ENCODE data around the gene SHANK1. TPM values are rescaled to one million over a fixed set of nuclear protein-coding genes. Genes with fewer than 3 reads are reported as not detected.

Gene SHANK1
- polyA plus RNA-seq, 1 donor, result 44.4 TPM

DNA sequence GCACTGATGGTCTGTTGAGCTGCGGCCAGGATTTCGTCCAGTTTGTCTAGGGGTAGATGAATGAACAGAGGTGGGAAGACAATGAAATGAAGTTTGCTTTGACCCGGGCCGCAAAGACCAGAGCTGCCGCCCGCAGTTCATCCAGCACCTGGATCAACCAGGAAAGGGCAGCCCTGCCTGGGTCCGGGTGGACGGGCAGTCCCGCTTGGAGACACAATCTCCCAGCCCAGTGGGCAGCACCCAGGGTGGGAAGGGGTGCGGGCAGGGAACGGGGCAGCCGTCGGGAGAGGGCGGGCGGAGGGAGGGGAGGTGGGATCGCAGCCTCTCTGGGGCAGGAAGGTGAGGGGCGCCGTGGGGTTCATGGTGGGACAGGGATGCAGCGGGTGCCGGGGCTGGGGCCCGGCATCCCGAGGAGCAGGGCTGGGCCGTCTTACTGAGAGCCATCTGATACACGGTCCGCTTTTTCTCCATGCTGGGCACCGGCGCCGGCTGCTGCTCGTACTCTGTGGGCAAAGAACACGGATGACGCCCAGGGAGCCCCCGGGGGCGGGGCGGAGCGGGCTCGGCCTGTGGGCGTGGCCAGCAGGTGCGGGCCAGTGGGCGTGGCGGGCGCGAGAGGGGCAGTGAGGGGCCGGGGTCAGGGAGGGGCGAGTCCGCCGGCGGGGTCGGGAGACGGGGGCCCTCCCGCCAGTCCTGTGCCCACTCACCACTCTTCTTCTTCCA is 33.1 kb downstream of the SHANK1 start:
- DNase-seq (ENCODE audit: low read depth), result no peak

- DNase-seq (ENCODE audit: low read depth), result peak; percentile 25
Measured at GRCh38 chr19:50679177-50680125, 40.2 kb downstream of the SHANK1 start.

- DNase-seq (ENCODE audit: low read depth), result no peak
Measured at GRCh38 chr19:50678323-50678722, 41.3 kb downstream of the SHANK1 start.

GRCh38 chr19:50677636-50678035 is 42.0 kb downstream of the SHANK1 start:
- no peak for DNase-seq (ENCODE audit: low read depth)

- DNase-seq (ENCODE audit: low read depth), result no peak
Measured at GRCh38 chr19:50676625-50677197, 42.9 kb downstream of the SHANK1 start.

GRCh38 chr19:50673118-50673517 is 46.5 kb downstream of the SHANK1 start:
- DNase-seq (ENCODE audit: low read depth), result no peak

- DNase-seq (ENCODE audit: low read depth), result no peak
Measured at GRCh38 chr19:50670102-50670380, 49.6 kb downstream of the SHANK1 start.

GRCh38 chr19:50669302-50670101 is 50.1 kb downstream of the SHANK1 start:
- DNase-seq (ENCODE audit: low read depth), result no peak

GRCh38 chr19:50668879-50669278 is 50.7 kb downstream of the SHANK1 start:
- DNase-seq (ENCODE audit: low read depth), result no peak

GRCh38 chr19:50668416-50668815 is 51.2 kb downstream of the SHANK1 start:
- no peak for DNase-seq (ENCODE audit: low read depth)

- no peak for DNase-seq (ENCODE audit: low read depth)
Measured at GRCh38 chr19:50667759-50668231, 51.8 kb downstream of the SHANK1 start.

GRCh38 chr19:50667177-50667758 is 52.3 kb downstream of the SHANK1 start:
- no peak for DNase-seq (ENCODE audit: low read depth)

- DNase-seq (ENCODE audit: low read depth), result no peak
Measured at GRCh38 chr19:50666346-50667176, 53.0 kb downstream of the SHANK1 start.

GRCh38 chr19:50664204-50664603 is 55.4 kb downstream of the SHANK1 start:
- no peak for DNase-seq (ENCODE audit: low read depth)

DNA sequence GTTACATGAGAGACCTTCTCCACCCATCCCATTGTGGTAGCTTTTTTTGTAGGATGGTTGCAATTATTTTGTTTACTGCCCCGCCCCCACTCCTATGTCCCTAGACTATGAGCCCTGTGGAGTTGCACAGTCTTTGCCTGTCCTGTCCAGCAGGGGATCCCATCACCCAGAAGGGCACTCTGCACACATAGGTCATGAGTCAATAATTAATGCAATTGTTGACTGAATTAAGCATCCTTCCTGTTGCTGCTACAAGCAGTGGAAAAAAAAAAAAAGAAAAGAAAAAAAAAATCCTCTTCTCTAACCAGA is 56.2 kb downstream of the SHANK1 start:
- DNase-seq (ENCODE audit: low read depth), result no peak

DNA sequence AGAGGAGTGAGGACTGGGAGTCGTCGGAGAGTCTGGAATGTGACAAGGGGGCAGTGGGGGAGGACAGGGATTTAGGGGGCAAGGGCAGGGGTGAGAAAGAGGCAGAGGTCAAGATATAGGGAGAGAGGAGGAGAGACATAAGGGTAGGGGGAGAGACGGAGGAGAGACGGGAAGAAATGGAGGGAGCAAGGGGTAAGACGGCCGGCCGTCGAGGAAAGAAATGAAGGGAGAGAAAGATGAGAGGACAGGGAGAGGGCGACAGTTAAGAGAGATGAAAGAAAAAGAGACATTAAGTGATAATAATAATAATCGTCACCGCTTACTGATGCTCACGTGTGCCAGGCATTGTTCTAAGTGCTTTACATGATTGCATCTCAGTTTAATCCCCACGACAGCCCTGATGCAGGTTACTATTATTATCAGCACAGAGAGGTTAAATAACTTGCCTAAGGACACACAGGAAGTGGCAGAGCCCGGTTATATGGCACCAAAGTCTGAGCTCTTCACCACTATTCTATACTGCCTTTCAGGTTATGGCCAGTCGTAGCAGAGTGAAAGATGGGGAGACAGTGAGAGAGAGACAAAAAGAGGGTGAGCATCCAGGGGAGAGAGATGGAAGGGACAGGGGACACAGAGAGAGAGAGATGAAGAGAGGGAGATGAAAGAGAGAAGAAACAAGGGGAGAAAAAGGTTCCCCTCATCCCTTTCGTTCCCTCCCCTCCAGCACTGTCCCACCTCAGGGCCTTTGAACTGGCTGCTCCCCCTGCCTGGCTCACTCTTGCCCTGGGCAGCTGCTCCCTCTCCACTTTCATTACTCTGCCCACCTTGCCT is 56.7 kb downstream of the SHANK1 start:
- no peak for DNase-seq (ENCODE audit: low read depth)

DNA sequence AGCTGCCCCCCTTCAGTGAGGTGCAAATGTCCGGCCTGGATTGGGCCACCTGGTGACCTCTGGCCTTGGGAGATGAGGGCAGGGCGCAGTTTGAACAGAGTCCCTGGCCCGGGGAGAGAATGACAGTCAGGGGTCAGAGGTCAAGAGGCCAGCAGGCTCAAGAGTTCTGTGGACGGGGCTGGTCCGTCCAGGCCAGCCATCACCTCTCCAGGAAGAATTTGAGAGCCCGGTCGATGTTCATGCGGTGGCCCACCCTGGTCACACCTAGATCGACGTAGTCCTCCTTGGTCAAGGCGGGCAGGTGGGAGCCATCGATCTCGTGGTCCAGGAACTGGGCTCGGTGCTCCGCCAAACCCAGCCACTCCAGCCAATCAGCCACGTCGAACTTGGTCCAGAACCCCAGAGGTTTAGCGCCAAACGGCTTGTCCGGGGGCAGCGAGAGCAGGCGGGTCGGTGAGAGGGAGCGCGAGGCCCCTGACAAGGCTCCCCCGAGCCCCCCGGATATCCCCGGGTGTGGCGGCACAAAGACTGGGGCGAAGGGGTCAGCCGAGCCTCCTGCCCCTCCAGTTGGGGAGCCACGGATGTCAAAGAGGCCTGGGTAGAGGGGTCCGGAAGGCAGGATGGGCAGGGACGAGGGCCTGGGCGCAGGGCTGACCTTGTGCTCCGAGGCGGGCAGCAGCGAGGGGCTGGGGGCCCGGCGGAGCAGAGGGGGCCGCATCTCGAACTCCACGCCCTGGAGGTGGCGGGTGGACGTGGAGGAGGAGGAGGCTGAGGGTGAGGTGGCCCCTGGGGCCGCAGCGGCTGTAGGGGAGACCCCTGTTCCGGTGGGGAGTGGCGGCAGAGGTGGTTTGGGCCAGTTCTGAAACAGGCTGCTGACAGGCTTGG is 57.6 kb downstream of the SHANK1 start:
- DNase-seq (ENCODE audit: low read depth), result no peak

- DNase-seq (ENCODE audit: low read depth), result no peak
Measured at GRCh38 chr19:50661023-50661422, 58.6 kb downstream of the SHANK1 start.

- no peak for DNase-seq (ENCODE audit: low read depth)
Measured at GRCh38 chr19:50660088-50660366, 59.6 kb downstream of the SHANK1 start.

Measured in forelimb muscle (tissue), 1 donor.